T-helper 1 cell (primary cell): ENCODE results near the gene SLC25A21.

Experiments used
- DNase-seq, 5 donors: peaks; one replicate each; pipeline ENCODE4 v3.0.0-alpha.2; 2012 to 2020

SLC25A21 gene

DNA sequence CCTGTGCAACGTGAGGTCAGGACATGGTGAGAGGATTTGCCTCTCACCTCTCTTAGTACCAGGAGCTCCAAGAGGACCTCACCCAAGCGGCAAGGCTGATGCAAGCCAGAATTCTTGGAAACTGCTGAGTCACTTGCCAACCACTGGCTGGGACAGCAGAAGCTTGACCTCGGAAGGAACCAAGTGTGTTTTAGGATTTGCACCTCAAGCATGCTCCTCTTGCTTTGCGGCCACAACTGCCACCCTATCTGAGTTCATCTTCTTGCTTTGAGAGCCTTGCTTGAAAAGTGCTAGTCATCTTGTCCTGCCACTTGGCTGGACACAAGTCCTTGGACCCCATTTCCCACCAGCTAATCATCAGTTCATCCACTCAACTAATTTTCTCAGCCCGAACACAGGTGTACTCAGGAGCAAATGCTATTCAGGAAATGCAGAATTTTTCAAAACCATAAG lies 195.8 kb downstream of the SLC25A21 start:
- no peak for DNase-seq

DNA sequence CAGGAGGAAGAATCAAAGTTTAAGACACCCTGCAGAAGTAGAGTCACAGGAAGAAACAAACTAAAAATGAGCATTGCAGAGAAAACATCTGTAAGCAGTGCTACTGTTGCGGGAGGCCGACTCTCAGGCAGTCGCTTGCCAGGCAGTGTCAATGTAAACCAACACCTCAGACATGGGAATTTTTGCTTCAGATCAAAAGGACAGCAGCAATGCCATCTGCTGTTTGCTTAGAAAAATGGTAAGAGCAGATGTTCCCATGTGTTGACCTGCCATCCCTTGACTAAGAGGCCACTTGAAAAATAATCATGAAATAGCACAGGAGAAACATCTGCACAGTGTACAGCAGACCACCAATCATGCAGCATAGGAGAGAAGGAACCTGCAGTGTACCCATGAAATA lies 196.6 kb downstream of the SLC25A21 start:
- no peak for DNase-seq

DNA sequence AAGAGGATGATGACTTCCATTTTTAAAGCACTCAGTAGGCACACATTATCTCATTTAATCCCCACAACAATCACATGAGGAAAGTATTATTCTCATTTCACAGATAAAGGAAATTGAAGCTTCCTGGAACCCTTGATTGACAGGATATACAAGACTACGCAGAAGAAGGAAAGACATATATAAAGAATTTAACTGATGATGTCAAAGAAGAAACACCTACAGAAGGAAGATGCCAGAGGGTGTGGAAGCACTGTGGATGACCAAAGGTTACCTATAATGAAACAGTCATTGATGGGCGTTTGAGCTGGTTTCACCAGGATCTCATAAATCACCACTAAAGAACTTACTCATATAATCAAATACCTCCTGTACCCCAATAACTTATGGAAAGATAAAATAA lies 197.4 kb downstream of the SLC25A21 start:
- DNase-seq, result no peak

DNA sequence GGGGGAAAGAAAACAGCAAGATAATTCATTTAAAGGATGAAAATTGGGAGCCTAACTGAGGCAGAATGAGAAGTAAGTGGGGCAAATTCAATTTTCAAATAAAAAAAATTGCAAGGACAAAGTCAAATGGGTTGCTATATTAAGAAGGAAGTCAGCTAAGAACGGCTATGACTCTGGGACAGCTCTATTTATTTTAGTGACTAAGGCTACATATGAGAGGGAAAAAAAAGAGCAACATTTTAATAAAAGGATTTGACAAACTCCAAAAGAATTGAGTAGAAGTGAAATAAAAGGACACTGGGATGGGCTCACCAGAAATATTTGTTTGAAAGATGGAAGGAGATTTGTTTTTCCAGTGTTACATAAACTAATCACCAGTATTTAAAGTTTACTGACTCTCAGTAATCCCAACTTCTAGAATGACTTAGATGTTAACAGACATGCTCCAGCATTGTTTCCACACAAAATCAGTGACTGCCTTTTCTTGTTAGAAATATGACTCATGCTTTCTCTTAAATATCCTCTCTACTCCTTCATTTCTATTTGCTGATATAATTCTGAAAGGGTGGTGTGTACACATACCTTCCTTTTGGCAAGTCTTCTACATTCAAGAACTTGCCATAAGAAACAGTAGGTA lies 198.5 kb downstream of the SLC25A21 start:
- no peak for DNase-seq

DNA sequence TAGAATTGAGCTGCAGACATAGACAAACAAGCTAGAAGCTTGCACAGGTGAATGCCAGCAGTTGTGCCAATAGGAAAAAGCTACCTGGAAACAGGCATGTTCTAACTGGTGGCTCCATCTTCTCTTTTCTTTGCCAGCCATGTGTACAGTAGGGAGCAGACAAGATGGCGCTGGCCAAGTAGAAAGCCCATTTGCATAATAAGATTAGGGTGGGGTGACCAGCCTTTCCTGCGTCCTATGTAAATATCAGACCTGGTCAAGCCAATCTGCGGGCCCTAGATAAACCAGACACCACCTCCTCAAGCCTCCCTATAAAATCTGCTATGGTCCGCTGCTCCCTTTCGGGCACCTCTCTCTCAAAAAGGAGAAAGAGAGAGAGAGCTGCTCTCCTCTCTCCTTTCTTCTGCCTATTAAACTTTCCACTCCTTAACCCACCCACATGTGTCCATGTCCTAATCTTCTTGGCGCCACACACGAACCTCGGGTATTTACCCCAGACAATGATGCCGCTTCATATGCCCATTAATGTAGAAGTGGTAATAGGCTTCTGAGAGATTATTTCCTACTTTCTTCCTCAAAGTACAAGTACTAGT lies 201.0 kb downstream of the SLC25A21 start:
- no peak for DNase-seq

DNA sequence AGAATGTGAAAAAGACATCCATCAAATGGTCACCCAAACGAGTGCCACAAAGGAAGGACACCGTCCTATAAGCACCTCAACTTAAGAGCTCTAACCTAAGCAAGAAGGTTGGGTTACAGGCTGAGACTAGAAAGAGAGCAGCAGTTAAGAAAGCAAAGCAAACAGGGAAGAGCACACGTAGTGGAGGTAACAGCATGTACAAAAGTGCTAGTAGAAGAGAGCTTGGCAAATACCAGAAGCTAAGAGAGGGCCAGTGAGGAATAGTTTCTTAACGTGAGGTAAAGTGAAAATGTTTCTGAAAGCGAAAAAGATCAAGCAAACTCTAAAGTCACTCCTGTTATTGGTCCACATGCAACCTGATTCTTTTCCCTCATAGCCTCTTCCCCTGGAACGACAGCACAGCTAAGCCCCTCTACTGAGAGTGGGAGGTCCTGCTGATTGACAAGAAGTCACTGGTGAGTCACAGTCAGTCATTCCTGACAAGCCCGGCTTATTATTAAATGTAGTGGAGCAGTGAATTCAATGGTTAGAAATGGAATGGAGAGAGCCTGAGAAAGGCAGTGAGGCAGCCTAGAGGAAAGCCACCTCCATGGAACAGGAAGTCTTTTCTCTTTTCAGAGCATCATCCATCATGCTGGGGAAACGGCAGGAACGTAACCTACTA lies 204.4 kb downstream of the SLC25A21 start:
- DNase-seq, result no peak

DNA sequence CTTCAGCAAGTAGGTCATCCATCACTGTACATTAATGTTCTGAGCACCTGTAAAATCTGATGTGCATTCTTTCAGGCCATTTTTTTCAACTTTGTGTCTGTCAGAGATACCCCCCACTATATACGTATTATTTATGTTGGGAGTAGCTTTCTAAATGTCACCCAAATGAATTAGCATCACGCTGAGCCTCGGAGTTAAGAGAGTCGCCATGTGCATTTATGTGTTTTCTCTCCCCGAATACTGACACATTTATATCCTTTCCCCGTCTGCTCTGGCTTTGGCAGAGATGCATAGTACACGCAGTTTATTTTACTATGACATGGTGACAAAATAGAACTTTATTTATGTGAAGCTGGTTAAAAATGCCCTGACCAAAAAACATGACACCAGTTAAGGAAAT lies 216.4 kb downstream of the SLC25A21 start:
- DNase-seq, result no peak

DNA sequence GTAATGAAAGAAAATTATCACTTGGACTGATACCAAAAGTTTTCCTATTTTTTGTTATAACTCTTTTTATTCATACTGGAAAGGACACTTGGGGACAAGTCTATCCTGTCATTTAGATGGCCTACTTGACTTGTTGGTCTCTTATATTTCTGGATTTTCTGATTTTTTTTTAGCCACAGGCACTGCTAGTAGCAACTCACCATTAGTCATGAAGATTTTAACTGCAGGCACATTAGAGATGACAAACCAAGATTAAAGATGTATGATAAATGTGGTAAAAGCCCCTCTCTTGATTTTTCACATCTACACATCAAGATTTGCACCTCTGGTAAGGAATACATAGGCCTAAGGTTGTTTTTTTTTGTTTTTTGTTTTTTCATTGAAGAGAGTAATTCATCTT lies 217.0 kb downstream of the SLC25A21 start:
- DNase-seq, result no peak

DNA sequence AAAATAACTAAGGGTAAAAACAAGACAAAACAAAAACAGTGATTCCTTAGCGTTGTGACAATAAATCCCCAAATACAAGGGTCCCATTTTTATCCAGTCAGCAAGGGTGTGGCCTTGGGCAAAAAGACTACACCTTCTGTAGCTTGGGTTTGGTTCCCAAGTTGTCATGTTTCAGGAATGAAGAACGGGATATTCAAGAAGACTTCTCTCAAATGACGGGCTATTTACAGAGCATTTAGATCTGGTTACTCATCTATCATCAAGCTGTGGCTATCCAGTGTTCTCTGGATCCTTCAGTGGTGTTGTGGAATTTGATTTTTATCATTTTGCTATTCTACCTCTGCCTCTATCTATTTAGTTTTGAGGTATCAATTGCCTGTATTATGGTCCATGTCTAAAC lies 219.7 kb downstream of the SLC25A21 start:
- no peak for DNase-seq

DNA sequence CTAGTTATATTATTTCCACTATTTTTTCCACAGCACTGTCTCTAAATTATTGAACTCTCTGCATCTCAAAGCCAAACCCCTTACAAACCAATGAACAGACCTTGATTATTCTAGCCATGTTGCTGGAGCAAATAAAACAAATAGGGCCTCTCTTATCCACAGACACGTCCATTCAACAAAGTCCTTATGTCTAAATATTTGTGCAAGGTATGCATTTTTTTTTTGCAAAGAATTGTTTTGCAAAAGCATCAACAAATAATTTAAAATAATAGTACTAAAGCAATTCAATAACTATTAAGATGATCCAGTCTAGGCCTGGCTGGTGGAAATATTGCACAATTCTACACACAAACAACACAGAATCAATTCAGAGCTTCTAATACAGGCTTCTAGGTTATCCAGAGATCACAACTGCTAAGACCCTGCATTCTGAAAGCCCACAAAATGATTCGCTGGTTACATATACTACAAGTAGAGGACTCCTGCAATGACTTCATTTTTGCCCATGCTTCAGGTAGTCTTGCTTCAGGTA lies 221.0 kb downstream of the SLC25A21 start:
- DNase-seq, result no peak

DNA sequence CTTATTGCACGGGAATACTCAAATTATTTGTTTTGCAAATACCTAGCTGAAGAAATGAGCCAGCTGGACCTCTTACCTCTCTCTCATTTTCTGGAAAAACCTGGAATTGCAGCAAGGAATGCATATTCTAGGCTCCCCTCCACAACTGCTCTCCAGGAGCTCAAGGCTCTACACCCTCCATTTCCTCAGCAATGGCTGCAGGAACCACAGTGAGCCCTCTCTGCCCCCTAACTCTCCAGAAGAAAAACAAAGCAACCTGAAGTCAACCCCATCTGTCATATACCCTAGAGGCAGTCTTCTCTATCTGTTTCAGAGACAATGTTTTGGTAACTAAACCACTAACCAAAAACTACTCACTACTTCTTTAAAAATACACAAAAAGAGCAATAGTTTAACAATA lies 221.6 kb downstream of the SLC25A21 start:
- DNase-seq, result no peak

DNA sequence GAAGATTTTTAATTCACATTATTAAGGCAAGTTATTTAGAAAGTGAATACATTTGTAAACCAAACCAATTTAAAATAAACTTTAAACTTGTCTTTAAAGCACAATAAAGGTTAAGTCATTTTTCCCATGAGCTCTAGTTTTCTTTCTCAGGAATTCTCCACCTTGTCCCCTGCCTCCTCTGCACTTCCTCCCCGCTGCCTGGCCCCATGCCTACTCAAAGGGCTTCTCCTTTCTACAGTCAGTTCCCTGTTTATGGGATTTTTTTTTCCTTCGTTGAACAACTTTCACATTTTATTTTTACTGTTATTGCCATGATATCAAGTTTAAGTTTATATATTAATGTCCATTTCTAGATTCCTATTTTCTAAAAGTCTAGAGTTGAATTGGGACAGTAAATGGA lies 223.0 kb downstream of the SLC25A21 start:
- DNase-seq, result no peak

DNA sequence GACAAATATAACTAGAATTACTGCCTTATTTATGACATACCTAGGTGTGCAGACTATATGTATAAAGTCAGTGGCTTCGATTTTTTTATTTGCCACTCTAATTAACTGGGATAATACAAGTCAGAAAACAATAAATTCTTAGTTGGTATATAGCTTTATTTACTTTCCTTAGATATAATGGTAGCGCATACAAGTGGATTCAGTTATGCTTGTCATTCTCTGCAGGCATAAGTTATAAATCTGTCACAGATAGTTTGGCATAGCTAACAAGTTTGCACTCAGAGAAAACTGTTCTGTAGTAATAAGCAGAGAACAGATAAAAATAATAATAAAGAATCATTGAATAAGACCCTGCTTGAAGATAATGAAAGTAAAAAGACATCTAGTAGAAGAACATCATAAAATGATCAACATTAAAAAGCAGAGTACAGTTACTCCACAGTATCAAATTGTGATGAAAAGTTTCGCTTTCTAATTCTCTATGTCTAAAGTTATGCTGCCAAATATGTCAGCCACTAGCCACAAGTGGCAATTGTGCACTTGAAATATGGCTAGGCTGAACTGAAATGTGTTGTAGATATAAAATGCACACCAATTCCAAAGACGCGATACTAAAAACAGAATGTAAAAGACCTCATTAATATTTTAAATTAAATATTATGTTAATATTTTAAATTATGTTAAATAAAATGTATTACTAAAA lies 224.1 kb downstream of the SLC25A21 start:
- DNase-seq, result no peak

DNA sequence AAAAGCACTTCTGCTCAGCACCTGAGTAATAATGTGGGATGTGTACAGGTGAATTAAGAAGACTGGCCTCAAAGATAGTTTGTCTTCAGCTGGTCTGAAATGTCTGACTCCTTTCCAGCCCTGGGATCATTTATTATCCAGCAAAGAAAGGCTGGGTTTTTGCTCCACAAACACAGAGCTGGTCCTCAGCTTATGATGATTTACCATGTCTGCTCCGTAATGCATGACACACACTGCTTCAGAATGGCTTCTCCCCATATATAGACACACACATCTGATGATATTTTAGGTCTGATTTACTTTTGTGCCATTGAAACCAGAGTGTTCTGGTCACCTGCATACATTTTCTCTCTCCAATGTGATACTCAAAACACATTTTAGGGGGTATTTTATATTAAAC lies 225.0 kb downstream of the SLC25A21 start:
- DNase-seq, result no peak

DNA sequence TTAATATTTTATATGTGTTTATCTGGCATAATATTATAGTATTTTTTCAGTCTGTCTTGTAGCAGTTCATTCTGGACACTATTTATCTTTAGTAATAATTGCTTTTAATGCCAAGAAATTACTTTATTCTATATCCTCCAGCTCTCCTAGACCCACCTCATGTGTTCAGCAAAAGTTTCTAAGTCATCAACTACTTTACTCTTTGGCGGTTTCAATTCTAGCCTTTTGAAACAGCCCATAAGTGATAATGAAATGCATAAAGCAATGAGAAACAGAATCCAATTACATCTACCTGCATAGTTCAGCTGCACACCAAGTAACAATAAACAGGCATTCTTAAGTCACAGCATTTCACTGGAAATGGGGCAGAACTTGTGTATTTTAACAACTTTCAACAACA lies 225.5 kb downstream of the SLC25A21 start:
- no peak for DNase-seq

DNA sequence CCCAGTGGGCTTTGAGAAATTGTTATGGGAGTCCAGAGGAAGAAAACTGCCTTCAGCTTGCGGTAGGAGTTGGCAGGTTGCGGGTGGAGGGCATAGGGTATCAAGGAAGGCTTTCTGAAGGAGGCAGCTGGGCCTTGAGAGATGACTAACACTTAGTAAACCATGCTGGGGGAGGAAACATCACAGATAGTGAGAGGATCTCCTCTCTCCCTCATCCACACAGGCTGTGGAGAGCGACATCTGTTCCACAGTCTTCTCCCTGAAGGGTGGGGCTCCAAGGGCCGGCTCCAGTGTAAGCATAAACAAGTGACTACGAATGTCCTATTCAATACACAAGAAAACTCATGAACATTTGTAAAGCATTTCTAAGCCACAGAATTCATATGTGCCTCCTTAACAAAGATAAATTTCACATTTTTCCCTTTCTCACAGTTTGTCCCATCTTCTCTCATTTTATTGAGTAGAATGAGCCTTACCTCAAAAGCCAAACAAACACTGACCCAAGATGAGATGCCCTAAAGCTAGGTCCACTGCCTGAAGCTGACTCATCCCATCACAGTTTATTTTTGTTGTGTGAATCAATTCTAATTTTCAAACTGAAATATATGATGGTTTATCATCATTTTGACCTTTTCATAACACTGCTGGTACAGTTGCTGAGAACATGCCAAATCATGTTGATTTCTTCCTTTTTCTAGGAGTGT lies 227.9 kb downstream of the SLC25A21 start:
- no peak for DNase-seq

DNA sequence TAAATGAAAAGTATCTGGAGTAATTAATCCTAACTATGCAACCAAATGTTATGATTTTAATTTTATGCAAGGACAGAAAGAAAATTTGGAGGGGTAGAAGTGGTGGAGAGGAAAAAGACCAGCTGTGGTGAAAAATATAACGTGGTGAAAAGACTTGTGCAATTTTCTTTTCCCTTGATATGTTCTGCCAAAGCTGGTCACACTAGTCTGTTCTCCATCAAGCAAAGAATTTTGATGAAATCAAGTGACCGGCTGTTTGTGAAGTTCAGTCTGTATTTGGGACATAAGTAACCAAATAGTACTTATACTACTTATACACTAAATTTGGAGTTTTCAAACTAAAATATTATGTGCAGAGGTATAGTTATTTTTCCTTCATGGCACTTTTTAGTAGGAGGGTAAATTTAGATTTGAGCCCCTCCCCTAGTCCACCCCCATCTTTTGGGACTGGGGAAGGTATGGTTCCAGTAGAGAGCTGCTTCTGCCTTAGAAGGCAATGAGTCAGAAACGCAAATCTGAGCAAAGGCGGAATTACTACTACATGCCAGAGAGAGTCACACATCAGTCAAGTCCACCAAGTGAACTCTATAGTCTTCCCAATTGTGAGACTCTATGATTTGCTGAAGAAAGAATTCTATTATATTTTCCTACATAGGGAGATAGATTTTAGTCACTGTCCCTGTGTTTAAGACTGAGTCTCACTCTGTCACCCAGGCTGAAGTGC lies 229.7 kb downstream of the SLC25A21 start:
- DNase-seq, result no peak

DNA sequence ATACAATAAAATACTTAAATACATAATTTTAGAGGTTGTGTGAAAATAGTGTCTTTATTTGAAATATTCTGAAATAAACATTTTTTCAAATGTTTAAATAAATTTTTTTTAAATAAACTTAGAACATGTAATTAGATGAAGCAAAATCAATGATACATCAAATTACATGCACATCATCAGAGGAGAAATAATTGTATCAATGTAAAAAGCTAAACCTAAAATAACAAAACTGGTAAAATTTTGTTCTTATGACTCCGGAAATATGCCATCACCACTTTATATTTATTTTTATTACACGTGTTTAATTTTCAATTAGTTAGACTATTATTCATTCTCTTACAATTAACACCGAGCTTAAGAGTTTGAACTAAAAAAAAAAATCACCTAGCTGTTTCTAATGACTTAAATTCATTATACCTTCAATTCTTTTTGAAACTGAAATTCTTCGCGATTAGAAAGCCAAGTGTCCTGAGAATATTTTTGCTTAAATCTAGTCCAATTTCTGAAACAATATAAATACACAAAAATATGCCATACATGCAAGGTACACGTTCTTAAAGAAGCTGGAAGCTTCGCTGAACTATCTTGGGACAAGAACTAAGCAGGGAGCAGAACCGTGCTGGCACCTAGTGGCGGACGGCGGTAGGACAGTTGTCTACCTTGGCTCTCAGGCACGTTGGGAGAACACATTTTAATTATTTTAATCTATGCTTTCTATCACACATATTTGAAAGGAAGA lies 230.5 kb downstream of the SLC25A21 start:
- DNase-seq, result peak in 2 of 5 donors; percentile 6 to 32

DNA sequence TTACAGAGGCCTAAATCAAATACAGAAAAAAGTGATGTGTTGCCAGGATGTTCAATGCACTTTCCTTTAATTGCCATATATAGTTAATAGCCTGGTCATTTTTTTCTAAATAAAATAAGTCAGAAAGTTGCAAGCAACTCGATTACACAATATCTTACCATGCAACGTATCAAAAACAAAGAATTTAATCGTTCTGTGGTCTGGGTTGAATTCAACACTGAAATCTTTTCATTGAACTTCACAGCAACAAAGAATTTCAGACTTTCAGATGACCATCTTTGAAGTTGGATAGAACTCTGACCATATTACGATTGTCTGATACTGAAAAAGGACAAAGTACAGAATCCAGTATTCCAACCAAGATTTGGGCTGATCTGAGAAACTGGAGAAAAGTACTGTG lies 231.9 kb downstream of the SLC25A21 start:
- DNase-seq, result no peak

DNA sequence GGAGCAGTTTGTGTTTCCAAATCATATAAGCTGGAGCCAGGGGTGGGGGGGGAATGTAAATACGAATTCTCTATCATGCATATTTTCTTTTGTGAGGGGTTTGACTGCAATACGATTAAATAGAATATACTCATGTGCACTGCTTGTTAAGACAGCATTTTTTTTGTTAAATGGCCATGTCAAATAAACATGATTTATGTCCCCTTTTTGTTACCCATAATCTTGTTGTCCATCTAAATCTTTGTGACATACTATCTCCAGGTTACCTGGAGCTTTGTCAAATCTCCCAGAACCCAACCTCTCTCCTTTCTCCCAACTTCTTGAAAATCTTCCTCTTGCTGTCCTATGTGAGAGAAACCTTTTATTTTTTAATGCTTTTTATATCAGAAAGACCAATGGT lies 233.1 kb downstream of the SLC25A21 start:
- no peak for DNase-seq

DNA sequence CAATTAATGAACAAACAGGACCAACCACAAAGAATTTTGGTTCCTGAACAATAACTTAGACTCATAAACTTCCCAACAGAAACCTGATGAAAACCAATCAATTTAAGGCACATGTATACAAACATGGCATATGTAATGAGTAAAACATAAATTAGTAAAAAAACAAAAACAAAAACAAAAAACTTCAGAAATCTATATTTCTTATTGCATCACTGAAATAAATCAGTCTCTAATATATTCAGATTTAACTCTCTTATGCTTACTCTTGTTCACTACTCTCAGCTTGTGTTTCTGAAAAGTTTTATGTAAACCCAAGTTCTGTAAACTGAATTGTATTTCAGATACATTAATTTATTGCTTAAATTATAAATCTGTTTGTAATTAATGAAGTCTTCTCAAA lies 233.7 kb downstream of the SLC25A21 start:
- no peak for DNase-seq
